MM.1S (cell line): ENCODE measurements around the gene GRIK2.

Experiments used
- CTCF ChIP-seq: fragments of 300-600 bp; sonication (generic); IDR thresholded peaks from 2 replicates; pipeline ENCODE4 v1.5.1; 2016; ENCODE audit warnings: antibody characterized with exemption, low read length, mixed read lengths
- EZH2 ChIP-seq: fragments of 300-600 bp; sonication (generic); optimal IDR thresholded peaks from 2 replicates; pipeline ENCODE3; 2017; ENCODE audit warnings: low read depth, mild to moderate bottlenecking, antibody characterized with exemption, low read length, mixed read lengths

DNA sequence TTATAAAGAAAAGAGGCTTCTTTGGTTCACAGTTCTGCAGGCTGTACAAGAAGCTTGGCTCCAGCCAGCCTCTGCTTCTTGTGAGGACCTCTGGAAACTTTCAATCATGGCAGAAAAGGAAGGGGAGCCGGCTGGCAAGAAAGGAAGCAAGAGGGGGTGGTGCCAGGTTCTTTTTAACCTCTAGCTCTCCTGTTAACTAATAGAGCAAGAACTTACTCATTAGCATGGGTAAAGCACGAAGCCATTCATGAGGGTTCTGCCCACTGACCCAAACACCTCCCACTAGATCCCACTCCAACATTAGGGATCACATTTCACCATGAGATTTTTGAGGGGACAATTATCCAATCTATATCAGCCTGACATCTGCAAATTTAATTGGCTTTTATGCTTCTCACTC, 347.1 kb downstream of the GRIK2 start:
- TF ChIP-seq CTCF = no peak
- no peak for TF ChIP-seq EZH2
